Endothelial cell of umbilical vein (primary cell): ENCODE results near the gene MAPKAPK2. TPM values are rescaled to one million over a fixed set of nuclear protein-coding genes. Genes with fewer than 3 reads are reported as not detected.

ENCODE experiments used
- Bru-seq: library from RNA; stranded (reverse); fragments of 400-500 nt; gene quantifications from one replicate; lab custom pipeline; 2021; lab: Mats Ljungman, UMichigan
- BruChase-seq, 2 experiments: library from RNA; stranded (reverse); fragments of 400-500 nt; gene quantifications; one replicate each; lab custom pipeline; 2021; lab: Mats Ljungman, UMichigan
- BruUV-seq: library from RNA; stranded (reverse); fragments of 400-500 nt; replicated peaks from 2 replicates; lab custom pipeline; 2021; lab: Mats Ljungman, UMichigan
- CTCF ChIA-PET: fragments of 300-600, 350-600 bp; sonication (Branson Sonifier 250); formaldehyde crosslinking; loops from one replicate; lab custom pipeline; 2021; ENCODE audit warnings: antibody characterized with exemption, inconsistent platforms; lab: Charles Lee
- POLR2A ChIA-PET: fragments of 300-600, 350-600 bp; sonication (Branson Sonifier 250); formaldehyde crosslinking; loops from one replicate; lab custom pipeline; 2021; ENCODE audit warnings: antibody characterized with exemption, inconsistent platforms; lab: Charles Lee
- DNase-seq: peaks from one replicate; pipeline ENCODE4 v3.0.0-alpha.2; 2011; ENCODE audit warnings: low read depth, low spot score
- FAIRE-seq: peaks from 2 replicates; lab custom pipeline; 2011; peaks lifted over from hg19 to GRCh38; lab: Jason Lieb, UNC
- H2AFZ ChIP-seq: 2 replicates; pipeline ENCODE4 v1.6.0; 2012; ENCODE audit warnings: low read depth, low read length, control low read depth, inconsistent platforms
- H3K27ac ChIP-seq: 2 replicates; pipeline ENCODE4 v1.5.1; 2011; ENCODE audit warnings: low read depth, mild to moderate bottlenecking, control low read depth, low read length, moderate library complexity; ENCODE audit not compliant: insufficient read depth
- H3K27me3 ChIP-seq, 2 experiments: 2 replicates each; pipeline versions ENCODE4 v1.6.0 to v1.6.1; 2011; ENCODE audit warnings: low read length in 2 of 2, mixed read lengths in 1 of 2; ENCODE audit not compliant: control insufficient read depth in 2 of 2, insufficient read depth in 2 of 2
- H3K36me3 ChIP-seq, 2 experiments: 2 replicates in 1 of 2; 3 replicates in 1 of 2; pipeline ENCODE4 v1.5.1; 2011; ENCODE audit warnings: low read length in 2 of 2, mild to moderate bottlenecking in 1 of 2, moderate library complexity in 1 of 2; ENCODE audit not compliant: control insufficient read depth in 2 of 2, insufficient read depth in 2 of 2; ENCODE audit errors: extremely low read depth in 1 of 2
- H3K4me1 ChIP-seq: 3 replicates; pipeline ENCODE4 v1.5.1; 2011; ENCODE audit warnings: mild to moderate bottlenecking, low read length; ENCODE audit not compliant: control insufficient read depth, insufficient read depth; ENCODE audit errors: extremely low read depth
- H3K4me2 ChIP-seq: 2 replicates; pipeline ENCODE4 v1.6.1; 2011; ENCODE audit warnings: low read length, control low read depth, mixed read lengths; ENCODE audit not compliant: insufficient read depth
- H3K4me3 ChIP-seq, 3 experiments: fragments of 200-600 bp in 1 of 3; sonication (generic), shearing (Covaris generic) in 1 of 3; replicated peaks in 1 of 3; 2 replicates each; pipeline ENCODE4 v1.5.1; 2011 to 2016; ENCODE audit warnings: control low read depth in 3 of 3, low read length in 3 of 3, mild to moderate bottlenecking in 2 of 3, inconsistent platforms in 1 of 3, low read depth in 1 of 3, moderate library complexity in 1 of 3; ENCODE audit not compliant: insufficient read depth in 1 of 3
- H3K79me2 ChIP-seq: 2 replicates; pipeline ENCODE4 v1.6.0; 2012; ENCODE audit warnings: low read length, inconsistent platforms; ENCODE audit not compliant: control insufficient read depth, insufficient read depth
- H3K9ac ChIP-seq: replicated peaks from 2 replicates; pipeline ENCODE3; 2011; ENCODE audit warnings: low read length, control low read depth; ENCODE audit not compliant: insufficient read depth; ENCODE audit errors: extremely low read depth
- H3K9me1 ChIP-seq: replicated peaks from 3 replicates; pipeline ENCODE4 v1.6.0; 2011; ENCODE audit warnings: mild to moderate bottlenecking, low read length; ENCODE audit not compliant: control insufficient read depth, insufficient read depth; ENCODE audit errors: extremely low read depth
- H3K9me3 ChIP-seq: replicated peaks from 2 replicates; pipeline ENCODE4 v1.5.1; 2012; ENCODE audit warnings: low read length, inconsistent platforms; ENCODE audit not compliant: control insufficient read depth, insufficient read depth
- H4K20me1 ChIP-seq: replicated peaks from 2 replicates; pipeline ENCODE3; 2011; ENCODE audit warnings: mild to moderate bottlenecking, low read length; ENCODE audit not compliant: control insufficient read depth, insufficient read depth; ENCODE audit errors: extremely low read depth
- EZH2 ChIP-seq: IDR thresholded peaks from 2 replicates; pipeline ENCODE4 v1.6.1; 2012; ENCODE audit warnings: borderline replicate concordance, low read depth, mild to moderate bottlenecking, moderate library complexity, low read length, inconsistent platforms; ENCODE audit not compliant: severe bottlenecking
- FOS ChIP-seq: IDR thresholded peaks from 2 replicates; pipeline ENCODE4 v1.6.1; 2011; ENCODE audit warnings: mild to moderate bottlenecking, low read length, moderate library complexity, borderline replicate concordance; ENCODE audit not compliant: insufficient read depth
- GATA2 ChIP-seq: IDR thresholded peaks from 2 replicates; pipeline ENCODE4 v1.7.0; 2011; ENCODE audit warnings: low read depth, mild to moderate bottlenecking, moderate library complexity, mixed read lengths, low read length; ENCODE audit not compliant: insufficient read length, insufficient read depth
- JUN ChIP-seq: IDR thresholded peaks from 2 replicates; pipeline ENCODE4 v1.6.1; 2011; ENCODE audit warnings: borderline replicate concordance, low read depth; ENCODE audit not compliant: insufficient read length, insufficient read depth
- MYC ChIP-seq: IDR thresholded peaks from one replicate; pipeline ENCODE4 v1.6.1; 2011; ENCODE audit warnings: mild to moderate bottlenecking, low read depth, low read length
- POLR2A ChIP-seq: IDR thresholded peaks from 2 replicates; pipeline ENCODE4 v1.6.1; 2012; ENCODE audit warnings: low read depth, mild to moderate bottlenecking, control low read depth, low read length
- POLR2AphosphoS5 ChIP-seq: IDR thresholded peaks from 2 replicates; pipeline ENCODE4 v1.6.1; 2012; ENCODE audit warnings: low read depth, mild to moderate bottlenecking, control low read depth, low read length, moderate library complexity; ENCODE audit not compliant: insufficient read depth
- dilution Hi-C: fragments of 300-500 bp; cut with MboI; formaldehyde crosslinking; loops from one replicate; pipeline ENCODE4 v1.15.0; 2019; ENCODE audit warnings: low sequenced_read_pairs; ENCODE audit not compliant: extremely low pct_ligation_motif_present
- intact Hi-C: fragments of 100-400 bp; cut with micrococcal nuclease; formaldehyde crosslinking; loops from one replicate; pipeline ENCODE4 v1.10.0; 2022
- long read RNA-seq: library from polyadenylated mRNA; stranded (forward); transcript quantifications from one replicate; pipeline ENCODE4 v2.0.0, GENCODE V29; 2021
- polyA minus RNA-seq, 3 experiments: library from RNA; depleted of rRNA, polyadenylated mRNA; stranded (reverse); fragments of >200 nt; gene quantifications; 1 replicate in 1 of 3; 2 replicates in 2 of 3; pipeline ENCODE4 v1.2.3, GENCODE V29; 2011
- polyA plus RNA-seq, 4 experiments: library from polyadenylated mRNA; depleted of rRNA in 3 of 4; stranded (reverse) in 3 of 4; unstranded in 1 of 4; fragments of >200 nt; gene quantifications; 2 replicates each; pipeline versions ENCODE4 v1.2.1 to v1.2.3, GENCODE V29; 2011 to 2012; ENCODE audit warnings: missing spikeins in 1 of 4
- total RNA-seq: library from RNA; stranded (reverse); gene quantifications from 2 replicates; pipeline ENCODE4 v1.2.3, GENCODE V29; 2021
- TF ChIP-seq, protein P1 (sequence below): IDR thresholded peaks from 2 replicates; pipeline ENCODE4 v1.6.1; 2011; ENCODE audit not compliant: insufficient read depth, insufficient read length
- TF ChIP-seq, protein P2 (sequence below), 2 donors: IDR thresholded peaks; 1 replicate in 1 of 2; 2 replicates in 1 of 2; pipeline ENCODE4 v1.5.1; 2011; ENCODE audit warnings: low read length in 2 of 2, mild to moderate bottlenecking in 2 of 2, moderate library complexity in 2 of 2, control low read depth in 1 of 2, inconsistent platforms in 1 of 2, low read depth in 1 of 2; ENCODE audit not compliant: insufficient read depth in 1 of 2; ENCODE audit errors: extremely low read depth in 1 of 2

The MAPKAPK2 gene
- total RNA-seq (69.1 and 74.2 TPM in 2 replicates), polyA plus RNA-seq (52.4 and 52.9 TPM in 2 replicates), polyA minus RNA-seq (64.9 and 75.6 TPM in 2 replicates), Bru-seq, nascent RNA (percentile 76 among the genes with signal in this experiment), BruChase-seq, experiment 1, labeled RNA remaining after a 6-hour chase (percentile 85 among the genes with signal in this experiment), BruChase-seq, experiment 2, labeled RNA remaining after a 2-hour chase (percentile 75 among the genes with signal in this experiment)
- 55.5 and 56.5 TPM in 2 replicates for polyA plus RNA-seq (2011; cell fraction: cytosol; rRNA removed)
- polyA plus RNA-seq (2011; cell fraction: nucleus; rRNA removed): 65.3 and 75.4 TPM in 2 replicates
- polyA plus RNA-seq (2012): 46.4 and 49.8 TPM in 2 replicates
- 29.7 TPM for polyA minus RNA-seq (2011; cell fraction: cytosol; rRNA and poly(A)+ RNA removed)
- 31.4 and 32.5 TPM in 2 replicates for polyA minus RNA-seq (2011; cell fraction: nucleus; rRNA and poly(A)+ RNA removed)
- long read RNA-seq, partial matches to known transcripts: 0 of 16 reads
- long read RNA-seq, other reads (novel, unspliced or antisense): 14 of 16 reads

DNA sequence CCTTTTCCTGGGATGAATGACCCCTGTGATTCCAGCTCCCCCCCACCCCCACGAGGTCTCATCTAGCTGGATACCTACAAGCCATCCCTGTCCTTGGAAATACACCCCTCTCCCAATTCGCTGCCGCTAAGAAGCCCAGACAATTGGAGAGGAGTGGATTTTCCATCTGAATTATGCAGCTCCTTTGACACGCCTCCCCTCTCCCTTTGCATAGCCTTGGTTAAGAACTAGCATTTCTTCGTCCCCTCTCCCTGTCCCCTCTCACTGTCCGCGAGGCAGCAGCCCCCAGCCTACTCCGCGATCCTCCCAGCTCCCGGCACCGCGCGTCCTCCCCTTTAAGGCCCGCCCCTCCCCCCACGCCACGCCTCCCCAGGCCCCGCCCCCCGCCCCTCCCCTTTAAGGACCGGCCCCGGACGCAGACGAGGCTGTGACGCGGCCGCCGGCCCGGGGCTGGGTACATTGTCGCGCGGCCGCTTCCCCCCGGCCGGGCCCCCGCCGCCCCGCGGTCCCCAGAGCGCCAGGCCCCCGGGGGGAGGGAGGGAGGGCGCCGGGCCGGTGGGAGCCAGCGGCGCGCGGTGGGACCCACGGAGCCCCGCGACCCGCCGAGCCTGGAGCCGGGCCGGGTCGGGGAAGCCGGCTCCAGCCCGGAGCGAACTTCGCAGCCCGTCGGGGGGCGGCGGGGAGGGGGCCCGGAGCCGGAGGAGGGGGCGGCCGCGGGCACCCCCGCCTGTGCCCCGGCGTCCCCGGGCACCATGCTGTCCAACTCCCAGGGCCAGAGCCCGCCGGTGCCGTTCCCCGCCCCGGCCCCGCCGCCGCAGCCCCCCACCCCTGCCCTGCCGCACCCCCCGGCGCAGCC lies at the start of gene MAPKAPK2:
Gene MAPKAPK2, plus strand, starts transcription at position 428 of the 856 bp plus-strand sequence. Its CDS starts 325 bp downstream, at position 753.
- POLR2A ChIA-PET: interaction anchor here (0.9 kb wide), 1 partner anchor 17 kb away, joined by 3 read pairs; no protein-coding TSS in a partner anchor
- CTCF ChIA-PET: interaction anchor here (0.7 to 3.6 kb wide), 6 partner anchors 8 to 205 kb away, joined by 3 to 26 read pairs (median 3); partner anchors contain the start of gene EIF2D
- peak; percentile 60 for FAIRE-seq

More for the DNA sequence above, at the start of gene MAPKAPK2:
- Histone ChIP-seq H3K27ac (peak within 1 kb of the TSS; percentile 85), H3K36me3 (no peaks in the 10 kb centered on the region), H3K4me3 (peak within 1 kb of the TSS; percentile 63 to 94 (median 93)), H2AFZ (peak within 1 kb of the TSS; percentile 92), H3K4me2 (peak within 1 kb of the TSS; percentile 82), H3K9me1 (no peaks in the 10 kb centered on the region), H3K9ac (peak within 1 kb of the TSS; percentile 94), H3K79me2 (peaks cover 41% of the 10 kb centered on the region), H3K9me3 (no peaks in the 10 kb centered on the region), H3K27me3 (peaks cover 32 to 43% of the 10 kb centered on the region in 2 experiments), H3K4me1 (peaks cover 28% of the 10 kb centered on the region), H4K20me1 (peaks cover 6% of the 10 kb centered on the region)
- dilution Hi-C loops (no loop called here), intact Hi-C loops (no loop called here)
- peak; percentile 48 for DNase-seq
- no TSS peak for BruUV-seq
- no peak for TF ChIP-seq GATA2
- TF ChIP-seq POLR2AphosphoS5: no peak
- TF ChIP-seq, protein P1, sequence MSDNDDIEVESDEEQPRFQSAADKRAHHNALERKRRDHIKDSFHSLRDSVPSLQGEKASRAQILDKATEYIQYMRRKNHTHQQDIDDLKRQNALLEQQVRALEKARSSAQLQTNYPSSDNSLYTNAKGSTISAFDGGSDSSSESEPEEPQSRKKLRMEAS: no peak
- TF ChIP-seq JUN: no peak
- TF ChIP-seq EZH2: no peak
- TF ChIP-seq, protein P2, sequence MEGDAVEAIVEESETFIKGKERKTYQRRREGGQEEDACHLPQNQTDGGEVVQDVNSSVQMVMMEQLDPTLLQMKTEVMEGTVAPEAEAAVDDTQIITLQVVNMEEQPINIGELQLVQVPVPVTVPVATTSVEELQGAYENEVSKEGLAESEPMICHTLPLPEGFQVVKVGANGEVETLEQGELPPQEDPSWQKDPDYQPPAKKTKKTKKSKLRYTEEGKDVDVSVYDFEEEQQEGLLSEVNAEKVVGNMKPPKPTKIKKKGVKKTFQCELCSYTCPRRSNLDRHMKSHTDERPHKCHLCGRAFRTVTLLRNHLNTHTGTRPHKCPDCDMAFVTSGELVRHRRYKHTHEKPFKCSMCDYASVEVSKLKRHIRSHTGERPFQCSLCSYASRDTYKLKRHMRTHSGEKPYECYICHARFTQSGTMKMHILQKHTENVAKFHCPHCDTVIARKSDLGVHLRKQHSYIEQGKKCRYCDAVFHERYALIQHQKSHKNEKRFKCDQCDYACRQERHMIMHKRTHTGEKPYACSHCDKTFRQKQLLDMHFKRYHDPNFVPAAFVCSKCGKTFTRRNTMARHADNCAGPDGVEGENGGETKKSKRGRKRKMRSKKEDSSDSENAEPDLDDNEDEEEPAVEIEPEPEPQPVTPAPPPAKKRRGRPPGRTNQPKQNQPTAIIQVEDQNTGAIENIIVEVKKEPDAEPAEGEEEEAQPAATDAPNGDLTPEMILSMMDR (IDR thresholded peaks at IDR 0.05; ENCODE audit: extremely low read depth in 1 of 2, insufficient read depth in 1 of 2, low read depth in 1 of 2, low read length in 2 of 2): no peak
- TF ChIP-seq POLR2A: no peak
- no peak for TF ChIP-seq MYC
- no peak for TF ChIP-seq FOS
